Measurements from ENCODE around the gene PIP4P1.

PIP4P1 gene

GRCh38 chr14:20489093-20489994, 28.1 kb upstream of the PIP4P1 start:
- no peak for TF ChIP-seq CTCF (conservative IDR thresholded peaks at IDR 0.05; ENCODE audit: low read depth)
- ChIA-PET POLR2A (ENCODE audit: low non-redundant PET) (no interaction called here), CTCF (no interaction called here)
- no peak overlapping the region for H3K27ac ChIP-seq
- peak; percentile 37 for DNase-seq (ENCODE audit: low spot score)

- no peak overlapping the region for H3K27ac ChIP-seq
- POLR2A ChIA-PET (ENCODE audit: low non-redundant PET): no interaction called here
- no peak for TF ChIP-seq CTCF (conservative IDR thresholded peaks at IDR 0.05; ENCODE audit: low read depth)
- DNase-seq (ENCODE audit: low spot score): no peak
- CTCF ChIA-PET: interaction anchor here (0.6 kb wide), 1 partner anchor 375 kb away, joined by 5 read pairs; no protein-coding TSS in a partner anchor
These were observed 26.1 kb upstream of the PIP4P1 start for GRCh38 chr14:20487396-20487725.

- no peak for DNase-seq (ENCODE audit: low spot score)
- CTCF ChIA-PET: no interaction called here
- H3K27ac ChIP-seq: no peak overlapping the region
- POLR2A ChIA-PET (ENCODE audit: low non-redundant PET): no interaction called here
- no peak for TF ChIP-seq CTCF (conservative IDR thresholded peaks at IDR 0.05; ENCODE audit: low read depth)
These were observed 25.6 kb upstream of the PIP4P1 start for GRCh38 chr14:20486684-20487395.

GRCh38 chr14:20485900-20486299, 24.7 kb upstream of the PIP4P1 start:
- no peak for TF ChIP-seq CTCF (conservative IDR thresholded peaks at IDR 0.05; ENCODE audit: low read depth)
- H3K27ac ChIP-seq: no peak overlapping the region
- CTCF ChIA-PET: interaction anchor here (0.6 kb wide), 1 partner anchor 165 kb away, joined by 4 read pairs; no protein-coding TSS in a partner anchor
- POLR2A ChIA-PET (ENCODE audit: low non-redundant PET): no interaction called here
- no peak for DNase-seq (ENCODE audit: low spot score)

GRCh38 chr14:20482382-20482781, 21.1 kb upstream of the PIP4P1 start:
- TF ChIP-seq CTCF (conservative IDR thresholded peaks at IDR 0.05; ENCODE audit: low read depth): no peak
- DNase-seq (ENCODE audit: low spot score): no peak
- H3K27ac ChIP-seq: no peak overlapping the region
- POLR2A ChIA-PET (ENCODE audit: low non-redundant PET): no interaction called here
- CTCF ChIA-PET: interaction anchor here (0.6 kb wide), 2 partner anchors 19 to 658 kb away, joined by 3 to 4 read pairs; no protein-coding TSS in a partner anchor

GRCh38 chr14:20478894-20479293, 17.7 kb upstream of the PIP4P1 start:
- no peak for TF ChIP-seq CTCF (conservative IDR thresholded peaks at IDR 0.05; ENCODE audit: low read depth)
- DNase-seq (ENCODE audit: low spot score): no peak
- POLR2A ChIA-PET (ENCODE audit: low non-redundant PET): no interaction called here
- H3K27ac ChIP-seq: no peak overlapping the region
- CTCF ChIA-PET: no interaction called here

All from RWPE1 (cell line).